NCI-H460 (cell line): ENCODE results near the gene XPNPEP2. TPM values are rescaled to one million over a fixed set of nuclear protein-coding genes. Genes with fewer than 3 reads are reported as not detected.

Source experiments
- DNase-seq: peaks from one replicate; pipeline ENCODE4 v3.0.0-alpha.2; 2016; ENCODE audit warnings: low read depth; ENCODE audit errors: extremely low read depth
- small RNA-seq, 2 experiments: library from RNA; depleted of rRNA; stranded (forward); fragments of <200 nt; gene quantifications; one replicate each; pipeline ENCODE3, GENCODE V24; 2014
- total RNA-seq: library from RNA; depleted of rRNA; stranded (reverse); fragments of >200 nt; shearing (Covaris generic); gene quantifications from 2 replicates; pipeline ENCODE4 v1.2.3, GENCODE V29; 2014; rRNA removed

XPNPEP2 gene
- total RNA-seq, 1 experiment from 2014 or later = not detected

- DNase-seq = no peak
Observed at GRCh38 chrX:129791961-129792570, 53.3 kb downstream of the XPNPEP2 start.

GRCh38 chrX:129792586-129793291 is 54.0 kb downstream of the XPNPEP2 start:
- DNase-seq = no peak

- DNase-seq = no peak
Observed at GRCh38 chrX:129793604-129794191, 54.9 kb downstream of the XPNPEP2 start.

GRCh38 chrX:129795584-129795983 is 56.8 kb downstream of the XPNPEP2 start:
- no peak for DNase-seq

- no peak for DNase-seq
Observed at GRCh38 chrX:129797251-129797906, 58.6 kb downstream of the XPNPEP2 start.

GRCh38 chrX:129798456-129798855 is 59.7 kb downstream of the XPNPEP2 start:
- no peak for DNase-seq

- no peak for DNase-seq
Observed at GRCh38 chrX:129798888-129799287, 60.1 kb downstream of the XPNPEP2 start.

- no peak for DNase-seq
Observed at GRCh38 chrX:129800186-129800585, 61.4 kb downstream of the XPNPEP2 start.

GRCh38 chrX:129802863-129803262 is 64.1 kb downstream of the XPNPEP2 start:
- DNase-seq = no peak

GRCh38 chrX:129804806-129805205 is 66.0 kb downstream of the XPNPEP2 start:
- DNase-seq = no peak

- DNase-seq = no peak
Observed at GRCh38 chrX:129808158-129808828, 69.5 kb downstream of the XPNPEP2 start.

- DNase-seq = no peak
Observed at GRCh38 chrX:129808829-129809796, 70.3 kb downstream of the XPNPEP2 start.

GRCh38 chrX:129813662-129814368 is 75.0 kb downstream of the XPNPEP2 start:
- no peak for DNase-seq

- no peak for DNase-seq
Observed at GRCh38 chrX:129818123-129818522, 79.3 kb downstream of the XPNPEP2 start.

Small RNA genes within 50 kb of the gene (small RNA-seq; reads per million reads assigned to genes)
- gene RF00017 = 0 reads per million in 2 experiments

Other genes starting within 250 kb of the XPNPEP2 start
- 19.7 and 24.7 TPM in 2 replicates for gene SMARCA1, start 215.5 kb upstream of the XPNPEP2 start, total RNA-seq
- 28.6 and 36.4 TPM in 2 replicates for gene OCRL, start 198.7 kb upstream of the XPNPEP2 start, total RNA-seq
- gene APLN, start 84.0 kb upstream of the XPNPEP2 start, total RNA-seq = 8.9 and 9.8 TPM in 2 replicates
- not detected in 2 replicates for gene SASH3, start 41.0 kb downstream of the XPNPEP2 start, total RNA-seq
- gene ZDHHC9, start 104.9 kb downstream of the XPNPEP2 start, total RNA-seq = 48.7 and 49.6 TPM in 2 replicates
- 50.9 and 53.6 TPM in 2 replicates for gene UTP14A, start 167.2 kb downstream of the XPNPEP2 start, total RNA-seq
- gene BCORL1, start 243.7 kb downstream of the XPNPEP2 start, total RNA-seq = 2.0 and 2.8 TPM in 2 replicates